Psoas muscle (tissue), 8 donors: ENCODE results near the gene PPIL3. TPM values are rescaled to one million over a fixed set of nuclear protein-coding genes. Genes with fewer than 3 reads are reported as not detected.

ENCODE experiments used
- ATAC-seq, 4 donors: fragments of 200-7000 bp; cut with Tn5 transposase; one replicate each; pipeline ENCODE4 v1.9.1; 2020; ENCODE audit warnings: moderate library complexity in 3 of 4, mild to moderate bottlenecking in 2 of 4
- DNase-seq, 2 donors: peaks; one replicate each; pipeline ENCODE4 v3.0.0-alpha.2; 2020
- H3K27ac ChIP-seq: fragments of 200-600 bp; one replicate; pipeline ENCODE4 v1.8.0; 2022
- H3K27me3 ChIP-seq, 3 donors: fragments of 200-600 bp in 1 of 3; one replicate each; pipeline versions ENCODE4 v1.6.1 to v1.8.0; 2013 to 2022; ENCODE audit warnings: low read length in 2 of 3, mild to moderate bottlenecking in 2 of 3, moderate library complexity in 1 of 3; ENCODE audit not compliant: insufficient read depth in 3 of 3
- H3K36me3 ChIP-seq, 2 donors: fragments of 200-600 bp in 1 of 2; one replicate each; pipeline versions ENCODE4 v1.6.1 to v1.8.0; 2013 to 2022; ENCODE audit warnings: low read depth in 1 of 2, mild to moderate bottlenecking in 1 of 2, moderate library complexity in 1 of 2; ENCODE audit not compliant: insufficient read depth in 1 of 2
- H3K4me1 ChIP-seq: fragments of 200-600 bp; one replicate; pipeline ENCODE4 v1.8.0; 2022
- H3K4me3 ChIP-seq: fragments of 200-600 bp; one replicate; pipeline ENCODE4 v1.8.0; 2022; ENCODE audit warnings: mild to moderate bottlenecking
- H3K9me3 ChIP-seq: fragments of 200-600 bp; one replicate; pipeline ENCODE4 v1.8.0; 2022
- WGBS, 3 donors: extraction: QIAGEN DNeasy Blood & Tissue Kit; methylation state at CpG; one replicate each; pipeline versions ENCODE4 v1.1.6 to v1.1.7; 2013; 5-methylcytosine and 5-hydroxymethylcytosine counted together
- intact Hi-C, 2 donors: fragments of 100-400 bp; cut with DNase I; formaldehyde crosslinking; loops; one replicate each; pipeline versions ENCODE4 v1.11.0 to v1.14.2; 2022
- polyA plus RNA-seq, 3 donors: library from polyadenylated mRNA; stranded (reverse); fragments of 200-250 nt; gene quantifications; one replicate each; pipeline ENCODE4 v1.2.3, GENCODE V29; 2013
- total RNA-seq, 4 donors: library from RNA; stranded (reverse); fragmentation: NEBNext Ultra II Directional in 2 of 4; extraction: Animal tissue kit (Norgen Biotek cat#: 25700) in 2 of 4; gene quantifications; one replicate each; pipeline versions ENCODE4 v1.2.1 to v1.2.4, GENCODE V29; 2021 to 2023
- TF ChIP-seq, protein P1 (sequence below): fragments of 200-600 bp; IDR thresholded peaks from one replicate; pipeline ENCODE4 v1.8.0; 2022; ENCODE audit warnings: antibody characterized with exemption
- donor health status: healthy with polysubstance abuse.
- donor health status: DM: no; HTN: no; CAD: no; lungs with moderate emphysema.
- donor health status: Bipolar disorder and iron deficiency.
- donor health status: healthy.
- donor health status: DM: yes; HTN: yes; CAD: no.
- donor health status: DM: no; HTN: no; CAD: no.
- donor health status: DM: no; HTN: no; CAD: no.
- donor health status: DM: yes; HTN: yes; CAD: no.

The PPIL3 gene
- total and polyA plus RNA-seq, 7 donors = 10.7 to 31.2 (median 17.4) TPM

DNA sequence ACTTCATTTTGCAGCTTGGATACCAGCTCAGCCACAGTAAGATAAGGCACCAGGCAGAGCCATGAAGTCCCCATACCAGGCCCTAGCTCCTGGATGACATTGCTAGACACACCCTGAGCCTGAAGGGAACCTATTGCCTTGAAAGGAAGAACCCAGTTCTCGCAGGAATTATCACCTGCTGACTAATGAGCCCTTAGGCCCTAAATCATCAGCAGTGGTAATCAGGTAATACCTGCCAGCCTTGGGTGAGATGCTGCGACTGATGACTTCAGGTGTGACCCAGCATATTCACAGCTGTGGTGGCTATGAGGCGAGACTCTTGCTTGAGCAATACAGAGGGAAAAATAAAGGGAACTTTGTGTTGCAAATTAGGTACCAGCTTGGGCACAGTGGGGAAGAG lies 49.4 kb downstream of the PPIL3 start:
- ATAC-seq = no peak
- TF ChIP-seq, protein P1, sequence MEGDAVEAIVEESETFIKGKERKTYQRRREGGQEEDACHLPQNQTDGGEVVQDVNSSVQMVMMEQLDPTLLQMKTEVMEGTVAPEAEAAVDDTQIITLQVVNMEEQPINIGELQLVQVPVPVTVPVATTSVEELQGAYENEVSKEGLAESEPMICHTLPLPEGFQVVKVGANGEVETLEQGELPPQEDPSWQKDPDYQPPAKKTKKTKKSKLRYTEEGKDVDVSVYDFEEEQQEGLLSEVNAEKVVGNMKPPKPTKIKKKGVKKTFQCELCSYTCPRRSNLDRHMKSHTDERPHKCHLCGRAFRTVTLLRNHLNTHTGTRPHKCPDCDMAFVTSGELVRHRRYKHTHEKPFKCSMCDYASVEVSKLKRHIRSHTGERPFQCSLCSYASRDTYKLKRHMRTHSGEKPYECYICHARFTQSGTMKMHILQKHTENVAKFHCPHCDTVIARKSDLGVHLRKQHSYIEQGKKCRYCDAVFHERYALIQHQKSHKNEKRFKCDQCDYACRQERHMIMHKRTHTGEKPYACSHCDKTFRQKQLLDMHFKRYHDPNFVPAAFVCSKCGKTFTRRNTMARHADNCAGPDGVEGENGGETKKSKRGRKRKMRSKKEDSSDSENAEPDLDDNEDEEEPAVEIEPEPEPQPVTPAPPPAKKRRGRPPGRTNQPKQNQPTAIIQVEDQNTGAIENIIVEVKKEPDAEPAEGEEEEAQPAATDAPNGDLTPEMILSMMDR = no peak
- no peaks in the 10 kb centered on the region for H3K4me1 ChIP-seq
- no peak for DNase-seq
- no peak overlapping the region for H3K4me3 ChIP-seq
- H3K27me3 ChIP-seq = no peaks in the 10 kb centered on the region
- intact Hi-C loops = no loop called here
- 87 to 89% (median 87%) methylated on average over 3 of the region's 3 CpGs for WGBS, 3 donors
- no peaks in the 10 kb centered on the region for H3K36me3 ChIP-seq
- peaks cover 5% of the 10 kb centered on the region for H3K9me3 ChIP-seq
- no peak overlapping the region for H3K27ac ChIP-seq

DNA sequence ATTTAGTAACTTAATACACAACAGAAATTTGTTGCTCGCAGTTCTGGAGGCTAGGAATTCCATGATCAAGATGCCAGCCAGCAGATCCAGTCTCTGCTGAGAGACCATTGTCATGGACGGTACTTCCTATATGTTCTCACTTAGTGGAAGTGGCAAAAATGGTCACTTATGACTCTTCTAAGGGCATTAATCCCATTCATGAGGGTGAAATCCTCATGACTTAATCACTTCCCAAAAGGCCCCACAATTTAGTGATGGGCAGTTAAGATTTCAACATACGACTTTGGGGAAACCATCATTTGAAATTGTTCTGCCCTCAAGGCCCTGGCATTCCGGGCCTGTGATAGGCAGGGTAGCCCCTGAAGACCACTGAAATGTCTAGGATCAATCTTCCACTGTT lies 54.2 kb downstream of the PPIL3 start:
- Histone ChIP-seq H3K4me3 (no peak overlapping the region), H3K36me3 (no peaks in the 10 kb centered on the region), H3K27ac (no peak overlapping the region), H3K27me3 (no peaks in the 10 kb centered on the region), H3K4me1 (no peaks in the 10 kb centered on the region), H3K9me3 (peaks cover 5% of the 10 kb centered on the region)
- intact Hi-C loops = no loop called here
- no peak for DNase-seq
- WGBS, 3 donors = 79 to 86% (median 80%) methylated on average over 4 of the region's 4 CpGs
- ATAC-seq = no peak
- TF ChIP-seq, protein P1 = no peak

DNA sequence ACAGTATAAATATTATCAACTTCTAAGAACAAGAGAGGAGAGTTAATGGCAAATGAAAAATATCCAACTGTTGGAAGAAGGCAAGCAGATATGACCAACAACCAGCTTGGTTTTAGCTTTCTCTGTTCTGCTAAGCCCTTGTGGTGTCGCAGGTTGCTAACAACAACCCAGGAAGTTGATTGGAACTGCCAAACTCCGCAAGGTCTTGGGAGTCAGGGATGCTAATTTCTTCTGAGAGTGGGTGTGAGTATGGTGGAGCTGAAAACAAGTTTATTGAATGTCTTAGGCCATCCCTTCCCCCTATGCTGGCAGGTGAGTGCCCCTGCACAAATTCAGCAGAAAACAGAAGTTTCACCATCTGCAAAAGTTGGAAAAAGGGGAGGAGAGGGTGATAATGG lies 59.6 kb downstream of the PPIL3 start:
- peak in 1 of 4 donors; percentile 9 for ATAC-seq
- Histone ChIP-seq H3K27ac (no peak overlapping the region), H3K4me1 (no peaks in the 10 kb centered on the region), H3K36me3 (peaks cover 0 to under 1% of the 10 kb centered on the region in 2 donors), H3K27me3 (no peaks in the 10 kb centered on the region), H3K4me3 (no peak overlapping the region), H3K9me3 (no peaks in the 10 kb centered on the region)
- DNase-seq = no peak
- intact Hi-C loops = no loop called here
- TF ChIP-seq, protein P1 = no peak
- 75 to 95% (median 88%) methylated on average over 2 of the region's 2 CpGs for WGBS, 3 donors

DNA sequence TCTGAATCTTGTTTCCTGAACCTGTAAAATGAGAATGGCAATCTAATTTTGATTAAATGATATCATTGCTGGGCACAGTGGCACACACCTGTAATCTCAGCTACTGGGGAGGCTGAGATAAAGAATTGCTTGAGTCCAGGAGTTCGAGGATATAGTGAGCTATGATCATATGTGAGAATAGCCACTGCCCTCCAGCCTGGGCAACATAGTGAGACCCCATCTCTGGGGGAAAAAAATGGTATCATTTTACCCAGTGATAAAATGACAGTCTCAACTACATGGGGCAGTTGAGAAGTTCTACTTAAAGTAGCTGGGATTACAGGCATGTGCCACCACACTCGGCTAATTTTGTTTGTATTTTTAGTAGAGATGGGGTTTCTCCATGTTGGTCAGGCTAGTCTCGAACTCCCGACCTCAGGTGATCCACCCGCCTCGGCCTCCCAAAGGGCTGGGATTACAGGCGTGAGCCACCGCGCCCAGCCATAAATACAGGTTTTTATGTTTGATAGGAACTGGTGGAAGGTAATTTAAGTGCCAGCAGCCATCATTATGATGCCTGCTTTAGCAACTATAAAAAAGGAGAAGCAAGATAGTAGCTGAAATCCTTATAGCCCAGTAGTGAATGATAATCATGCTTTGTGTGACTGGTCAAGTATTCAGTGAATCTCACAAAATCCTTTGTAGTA lies 60.2 kb downstream of the PPIL3 start:
- H3K27me3 ChIP-seq = no peaks in the 10 kb centered on the region
- ATAC-seq (no peak), DNase-seq (no peak)
- H3K9me3 ChIP-seq = no peaks in the 10 kb centered on the region
- peaks cover 0 to 6% of the 10 kb centered on the region in 2 donors for H3K36me3 ChIP-seq
- TF ChIP-seq, protein P1 = no peak
- H3K4me1 ChIP-seq = no peaks in the 10 kb centered on the region
- intact Hi-C loops = no loop called here
- no peak overlapping the region for H3K27ac ChIP-seq
- 88 to 91% (median 90%) methylated on average over 9 of the region's 9 CpGs for WGBS, 3 donors
- no peak overlapping the region for H3K4me3 ChIP-seq

DNA sequence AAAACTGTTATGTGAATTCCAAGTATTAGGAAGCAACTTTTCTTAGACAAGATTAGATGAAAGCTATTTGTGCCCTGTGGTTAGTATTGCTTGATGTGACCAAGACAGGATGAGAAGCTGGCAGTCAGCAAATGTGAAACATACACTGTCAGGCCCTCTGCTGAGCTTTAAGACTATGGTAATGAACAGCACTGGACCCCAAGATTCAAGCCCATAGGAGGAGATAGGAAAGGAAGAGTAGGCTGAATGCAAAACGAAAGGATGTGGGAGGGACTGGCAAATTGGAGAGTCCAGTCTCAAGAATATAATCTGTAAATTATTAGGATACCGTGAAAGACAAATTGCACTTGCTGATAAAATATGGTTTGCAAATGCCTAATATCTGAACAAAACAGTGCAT lies 60.8 kb downstream of the PPIL3 start:
- Histone ChIP-seq H3K36me3 (peaks cover 0 to 12% of the 10 kb centered on the region in 2 donors), H3K27me3 (no peaks in the 10 kb centered on the region), H3K4me3 (no peak overlapping the region), H3K9me3 (no peaks in the 10 kb centered on the region), H3K4me1 (no peaks in the 10 kb centered on the region), H3K27ac (no peak overlapping the region)
- intact Hi-C loops = no loop called here
- ATAC-seq (peak in 1 of 4 donors; percentile 28), DNase-seq (no peak)
- TF ChIP-seq, protein P1 = no peak
- 83 to 89% (median 85%) methylated on average over 2 of the region's 2 CpGs for WGBS, 3 donors
